DND-41 (cell line): ENCODE results near the gene YWHAE.

Source experiments
- ATAC-seq: fragments of 200-7000 bp; cut with Tn5 transposase; 3 replicates; pipeline ENCODE4 v1.9.1; 2021; ENCODE audit warnings: low read depth; ENCODE audit not compliant: insufficient read depth
- DNase-seq: peaks from one replicate; pipeline ENCODE4 v3.0.0-alpha.2; 2020
- H2AFZ ChIP-seq: 2 replicates; pipeline ENCODE4 v1.6.0; 2012; ENCODE audit warnings: low read depth, low read length
- H3K27ac ChIP-seq: 2 replicates; pipeline ENCODE4 v1.5.1; 2012; ENCODE audit warnings: low read length, inconsistent platforms
- H3K27me3 ChIP-seq: fragments of 200-600 bp; sonication (generic); 2 replicates; pipeline ENCODE4 v1.6.0; 2012; ENCODE audit warnings: low read length, mild to moderate bottlenecking, inconsistent platforms; ENCODE audit not compliant: insufficient read depth, poor library complexity
- H3K36me3 ChIP-seq: 2 replicates; pipeline ENCODE4 v1.5.1; 2012; ENCODE audit warnings: low read length, inconsistent platforms; ENCODE audit not compliant: insufficient read depth
- H3K4me1 ChIP-seq: 2 replicates; pipeline ENCODE4 v1.5.1; 2012; ENCODE audit warnings: mild to moderate bottlenecking, low read length; ENCODE audit not compliant: insufficient read depth
- H3K4me2 ChIP-seq: 2 replicates; pipeline ENCODE4 v1.6.0; 2012; ENCODE audit warnings: mild to moderate bottlenecking, moderate library complexity, low read length, inconsistent platforms; ENCODE audit not compliant: insufficient read depth
- H3K4me3 ChIP-seq, 2 experiments: fragments of 200-600 bp in 1 of 2; shearing (Covaris generic) in 1 of 2; 2 replicates each; pipeline ENCODE4 v1.5.1; 2012 to 2016; ENCODE audit warnings: inconsistent platforms in 2 of 2, low read length in 2 of 2, mild to moderate bottlenecking in 2 of 2, low read depth in 1 of 2, moderate library complexity in 1 of 2
- H3K79me2 ChIP-seq: 2 replicates; pipeline ENCODE4 v1.6.0; 2012; ENCODE audit warnings: low read length, inconsistent platforms; ENCODE audit not compliant: insufficient read depth
- H3K9ac ChIP-seq: 2 replicates; pipeline ENCODE4 v1.6.0; 2012; ENCODE audit warnings: low read depth, mild to moderate bottlenecking, inconsistent platforms, low read length, moderate library complexity
- H3K9me3 ChIP-seq: 2 replicates; pipeline ENCODE4 v1.5.1; 2012; ENCODE audit warnings: low read length, moderate library complexity, mild to moderate bottlenecking, inconsistent platforms; ENCODE audit not compliant: insufficient read depth, severe bottlenecking
- H4K20me1 ChIP-seq: 2 replicates; pipeline ENCODE4 v1.6.0; 2012; ENCODE audit warnings: low read length; ENCODE audit not compliant: insufficient read depth
- CTCF ChIP-seq: IDR thresholded peaks from 2 replicates; pipeline ENCODE4 v1.5.1; 2012; ENCODE audit warnings: borderline replicate concordance, low read length, moderate library complexity, mild to moderate bottlenecking; ENCODE audit not compliant: poor library complexity, severe bottlenecking; ENCODE audit errors: extremely low read depth
- EZH2 ChIP-seq: IDR thresholded peaks from 3 replicates; pipeline ENCODE4 v1.6.1; 2012; ENCODE audit warnings: borderline replicate concordance, low read depth, mild to moderate bottlenecking, moderate library complexity, low read length, inconsistent platforms; ENCODE audit not compliant: severe bottlenecking

The YWHAE gene

GRCh38 chr17:1301546-1301945 lies 98.5 kb downstream of the YWHAE start:
- H3K79me2 ChIP-seq, result no peaks in the 10 kb centered on the region
- H3K4me1 ChIP-seq, result no peaks in the 10 kb centered on the region
- no peak for TF ChIP-seq EZH2
- TF ChIP-seq CTCF, result no peak
- no peak overlapping the region for H2AFZ ChIP-seq
- H3K4me3 ChIP-seq, result no peak overlapping the region
- H3K4me2 ChIP-seq, result no peak overlapping the region
- H3K9me3 ChIP-seq, result no peaks in the 10 kb centered on the region
- no peak overlapping the region for H3K27ac ChIP-seq
- no peaks in the 10 kb centered on the region for H4K20me1 ChIP-seq
- no peaks in the 10 kb centered on the region for H3K27me3 ChIP-seq
- no peaks in the 10 kb centered on the region for H3K36me3 ChIP-seq
- DNase-seq (no peak), ATAC-seq (no peak)
- no peak overlapping the region for H3K9ac ChIP-seq

GRCh38 chr17:1300371-1300905 lies 99.6 kb downstream of the YWHAE start:
- Histone ChIP-seq H2AFZ (no peak overlapping the region), H3K27ac (no peak overlapping the region), H3K79me2 (no peaks in the 10 kb centered on the region), H3K4me1 (peaks cover 4% of the 10 kb centered on the region), H3K9ac (no peak overlapping the region), H4K20me1 (no peaks in the 10 kb centered on the region), H3K27me3 (no peaks in the 10 kb centered on the region), H3K9me3 (no peaks in the 10 kb centered on the region), H3K4me3 (no peak overlapping the region), H3K4me2 (no peak overlapping the region), H3K36me3 (no peaks in the 10 kb centered on the region)
- no peak for TF ChIP-seq CTCF
- no peak for TF ChIP-seq EZH2
- ATAC-seq (no peak), DNase-seq (no peak)

GRCh38 chr17:1299552-1300370 lies 100.3 kb downstream of the YWHAE start:
- H3K9ac ChIP-seq, result no peak overlapping the region
- H2AFZ ChIP-seq, result no peak overlapping the region
- H3K27ac ChIP-seq, result no peak overlapping the region
- no peaks in the 10 kb centered on the region for H3K27me3 ChIP-seq
- TF ChIP-seq EZH2 (no peak), CTCF (no peak)
- no peaks in the 10 kb centered on the region for H3K79me2 ChIP-seq
- ATAC-seq (no peak), DNase-seq (no peak)
- H3K9me3 ChIP-seq, result no peaks in the 10 kb centered on the region
- H3K4me1 ChIP-seq, result peaks cover 11% of the 10 kb centered on the region
- H3K36me3 ChIP-seq, result no peaks in the 10 kb centered on the region
- no peaks in the 10 kb centered on the region for H4K20me1 ChIP-seq
- no peak overlapping the region for H3K4me3 ChIP-seq
- no peak overlapping the region for H3K4me2 ChIP-seq
